ENCODE data around the gene APBB2. TPM values are rescaled to one million over a fixed set of nuclear protein-coding genes. Genes with fewer than 3 reads are reported as not detected.

The APBB2 gene
- total RNA-seq, 4 donors from 2014 or later: 32.4 to 133 (median 92.1) TPM

- intact Hi-C loops (cut with DNase I; ENCODE audit: low total_unique reads): no loop called here
- no peak overlapping the region for H3K4me3 ChIP-seq
- TF ChIP-seq CTCF (IDR thresholded peaks at IDR 0.05) (no peak), POLR2A (IDR thresholded peaks at IDR 0.05) (no peak)
Observed at GRCh38 chr4:41103657-41104056, 110.7 kb downstream of the APBB2 start.

GRCh38 chr4:41102414-41103092, 111.8 kb downstream of the APBB2 start:
- Histone ChIP-seq H3K4me3 (no peak overlapping the region), H3K36me3 (no peaks in the 10 kb centered on the region), H3K27me3 (no peaks in the 10 kb centered on the region), H3K9me3 (no peaks in the 10 kb centered on the region), H3K27ac (no peak overlapping the region), H3K4me1 (peaks cover 0 to 3% of the 10 kb centered on the region in 2 donors)
- TF ChIP-seq POLR2A (IDR thresholded peaks at IDR 0.05) (no peak), CTCF (IDR thresholded peaks at IDR 0.05) (no peak)
- intact Hi-C loops (cut with DNase I; ENCODE audit: low total_unique reads): no loop called here
- DNase-seq: no peak

More at GRCh38 chr4:41103657-41104056, 110.7 kb downstream of the APBB2 start:
- Histone ChIP-seq H3K36me3 (no peaks in the 10 kb centered on the region), H3K4me1 (no peaks in the 10 kb centered on the region), H3K9me3 (no peaks in the 10 kb centered on the region), H3K27me3 (no peaks in the 10 kb centered on the region), H3K27ac (no peak overlapping the region)
- DNase-seq: no peak

DNA sequence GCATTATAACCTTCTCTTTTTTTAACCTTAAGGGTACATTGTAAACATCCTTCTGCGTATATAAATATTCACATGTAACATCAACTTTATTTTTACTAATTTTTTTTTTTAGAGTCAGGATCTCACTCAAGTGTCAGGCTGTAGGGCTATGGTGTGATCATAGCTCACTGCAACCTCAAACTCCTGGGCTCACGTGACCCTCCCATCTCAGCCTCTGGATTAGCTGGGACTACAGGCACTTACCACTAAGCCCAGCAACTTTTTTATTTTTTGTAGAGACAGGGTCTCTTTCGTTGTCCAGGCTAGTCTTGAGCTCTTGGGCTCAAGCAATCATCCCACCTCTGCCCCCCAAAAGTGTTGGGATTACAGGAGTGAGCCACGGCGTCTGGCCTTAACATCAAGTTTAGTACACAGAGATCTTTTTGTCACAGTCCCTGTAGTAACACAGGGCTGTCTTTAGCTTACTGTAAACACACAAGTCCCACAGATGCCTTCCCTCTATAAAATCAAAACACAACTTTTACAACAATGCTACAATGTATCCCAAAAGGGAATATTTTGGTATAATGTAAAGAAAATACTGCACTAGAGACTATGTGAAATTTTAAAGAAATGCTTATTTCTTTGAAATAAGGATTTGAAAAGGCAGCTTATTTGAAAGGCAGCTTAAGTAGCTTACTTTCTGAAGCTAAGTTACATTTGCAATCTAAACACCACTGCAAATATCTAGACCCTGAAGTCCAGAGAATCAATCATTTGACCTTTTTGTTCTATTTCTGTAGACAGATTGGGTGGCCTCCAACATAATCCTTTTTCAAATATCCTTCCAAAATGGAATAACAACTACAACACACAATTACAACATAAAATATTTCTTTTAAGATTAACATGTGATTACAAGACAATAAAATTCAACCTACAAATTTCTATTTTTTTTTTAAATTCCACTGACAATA, 116.0 kb downstream of the APBB2 start:
- no peak overlapping the region for H3K4me3 ChIP-seq
- no peaks in the 10 kb centered on the region for H3K36me3 ChIP-seq
- H3K27ac ChIP-seq: no peak overlapping the region
- H3K27me3 ChIP-seq: no peaks in the 10 kb centered on the region
- H3K4me1 ChIP-seq: peaks cover 0 to 3% of the 10 kb centered on the region in 2 donors
- intact Hi-C loops (cut with DNase I; ENCODE audit: low total_unique reads): no loop called here
- DNase-seq: no peak
- no peaks in the 10 kb centered on the region for H3K9me3 ChIP-seq
- TF ChIP-seq POLR2A (IDR thresholded peaks at IDR 0.05): no peak

DNA sequence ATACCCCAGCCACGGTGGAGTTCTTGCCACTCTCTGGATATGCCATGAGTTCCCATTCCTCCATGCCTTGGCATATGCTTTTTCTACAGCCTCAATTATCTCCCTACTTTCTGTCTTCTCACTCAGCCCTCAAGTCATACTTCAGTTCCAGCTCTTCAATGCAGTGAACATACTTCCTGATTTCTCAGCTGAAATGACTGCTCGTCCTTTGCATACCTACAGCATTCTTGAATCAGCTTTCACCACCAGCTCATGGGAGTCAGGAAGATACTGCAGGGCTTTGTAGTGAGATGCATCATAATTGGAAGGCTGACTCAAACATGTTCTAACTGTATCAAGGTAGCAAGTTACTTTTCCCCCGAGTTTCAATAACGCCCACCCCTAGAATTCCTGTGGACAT, 118.4 kb downstream of the APBB2 start:
- Histone ChIP-seq H3K36me3 (no peaks in the 10 kb centered on the region), H3K4me3 (no peak overlapping the region), H3K9me3 (no peaks in the 10 kb centered on the region), H3K27me3 (no peaks in the 10 kb centered on the region), H3K27ac (no peak overlapping the region), H3K4me1 (peaks cover 0 to 3% of the 10 kb centered on the region in 2 donors)
- intact Hi-C loops (cut with DNase I; ENCODE audit: low total_unique reads): no loop called here
- no peak for DNase-seq
- TF ChIP-seq CTCF (IDR thresholded peaks at IDR 0.05): no peak
- TF ChIP-seq POLR2A (IDR thresholded peaks at IDR 0.05): no peak

DNA sequence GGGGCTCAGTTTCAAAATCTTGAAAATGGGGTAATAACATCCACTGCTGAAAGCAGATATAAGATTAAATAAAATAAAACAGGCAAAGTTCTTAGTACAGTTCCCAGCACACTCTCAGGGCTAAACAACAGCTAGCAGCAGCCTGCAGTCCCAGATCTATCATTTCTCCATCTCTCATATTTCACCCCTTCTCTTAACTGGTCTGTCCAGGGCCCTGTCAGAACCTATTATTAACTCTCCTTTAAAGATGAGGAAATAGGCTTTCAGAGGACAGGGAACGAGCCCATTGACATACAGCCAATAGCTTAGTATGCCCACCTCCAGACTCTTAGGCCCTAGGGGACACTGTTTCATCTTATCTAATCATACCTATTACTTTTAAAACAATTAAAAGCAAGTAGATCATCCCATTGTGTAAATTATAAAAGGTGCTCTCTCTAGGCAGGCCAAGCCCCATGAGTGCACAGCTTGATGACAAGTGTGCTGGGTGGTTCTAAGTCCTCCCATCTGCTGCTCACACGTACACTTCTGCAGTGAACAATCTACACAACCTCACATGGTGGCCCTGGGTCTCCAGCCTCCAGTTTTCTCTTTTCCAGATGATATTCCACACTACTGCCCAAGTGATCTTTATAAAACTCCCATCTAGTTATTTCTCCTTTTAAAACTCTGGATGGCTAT, 119.0 kb downstream of the APBB2 start:
- TF ChIP-seq POLR2A (IDR thresholded peaks at IDR 0.05) (no peak), CTCF (IDR thresholded peaks at IDR 0.05) (no peak)
- Histone ChIP-seq H3K4me3 (no peak overlapping the region), H3K9me3 (no peaks in the 10 kb centered on the region), H3K27me3 (no peaks in the 10 kb centered on the region), H3K4me1 (peaks cover 0 to 3% of the 10 kb centered on the region in 2 donors), H3K36me3 (no peaks in the 10 kb centered on the region), H3K27ac (no peak overlapping the region)
- DNase-seq: no peak
- intact Hi-C loops (cut with DNase I; ENCODE audit: low total_unique reads): no loop called here
